DND-41 (cell line): ENCODE measurements around the gene MKI67.

Experiments used
- ATAC-seq: fragments of 200-7000 bp; cut with Tn5 transposase; 3 replicates; pipeline ENCODE4 v1.9.1; 2021; ENCODE audit warnings: low read depth; ENCODE audit not compliant: insufficient read depth
- DNase-seq: peaks from one replicate; pipeline ENCODE4 v3.0.0-alpha.2; 2020
- H2AFZ ChIP-seq: 2 replicates; pipeline ENCODE4 v1.6.0; 2012; ENCODE audit warnings: low read depth, low read length
- H3K27ac ChIP-seq: 2 replicates; pipeline ENCODE4 v1.5.1; 2012; ENCODE audit warnings: low read length, inconsistent platforms
- H3K27me3 ChIP-seq: fragments of 200-600 bp; sonication (generic); 2 replicates; pipeline ENCODE4 v1.6.0; 2012; ENCODE audit warnings: low read length, mild to moderate bottlenecking, inconsistent platforms; ENCODE audit not compliant: insufficient read depth, poor library complexity
- H3K36me3 ChIP-seq: 2 replicates; pipeline ENCODE4 v1.5.1; 2012; ENCODE audit warnings: low read length, inconsistent platforms; ENCODE audit not compliant: insufficient read depth
- H3K4me1 ChIP-seq: 2 replicates; pipeline ENCODE4 v1.5.1; 2012; ENCODE audit warnings: mild to moderate bottlenecking, low read length; ENCODE audit not compliant: insufficient read depth
- H3K4me2 ChIP-seq: 2 replicates; pipeline ENCODE4 v1.6.0; 2012; ENCODE audit warnings: mild to moderate bottlenecking, moderate library complexity, low read length, inconsistent platforms; ENCODE audit not compliant: insufficient read depth
- H3K4me3 ChIP-seq, 2 experiments: fragments of 200-600 bp in 1 of 2; shearing (Covaris generic) in 1 of 2; 2 replicates each; pipeline ENCODE4 v1.5.1; 2012 to 2016; ENCODE audit warnings: inconsistent platforms in 2 of 2, low read length in 2 of 2, mild to moderate bottlenecking in 2 of 2, low read depth in 1 of 2, moderate library complexity in 1 of 2
- H3K79me2 ChIP-seq: 2 replicates; pipeline ENCODE4 v1.6.0; 2012; ENCODE audit warnings: low read length, inconsistent platforms; ENCODE audit not compliant: insufficient read depth
- H3K9ac ChIP-seq: 2 replicates; pipeline ENCODE4 v1.6.0; 2012; ENCODE audit warnings: low read depth, mild to moderate bottlenecking, inconsistent platforms, low read length, moderate library complexity
- H3K9me3 ChIP-seq: 2 replicates; pipeline ENCODE4 v1.5.1; 2012; ENCODE audit warnings: low read length, moderate library complexity, mild to moderate bottlenecking, inconsistent platforms; ENCODE audit not compliant: insufficient read depth, severe bottlenecking
- H4K20me1 ChIP-seq: 2 replicates; pipeline ENCODE4 v1.6.0; 2012; ENCODE audit warnings: low read length; ENCODE audit not compliant: insufficient read depth
- EZH2 ChIP-seq: IDR thresholded peaks from 3 replicates; pipeline ENCODE4 v1.6.1; 2012; ENCODE audit warnings: borderline replicate concordance, low read depth, mild to moderate bottlenecking, moderate library complexity, low read length, inconsistent platforms; ENCODE audit not compliant: severe bottlenecking
- TF ChIP-seq, protein P1 (sequence below): IDR thresholded peaks from 2 replicates; pipeline ENCODE4 v1.5.1; 2012; ENCODE audit warnings: borderline replicate concordance, low read length, moderate library complexity, mild to moderate bottlenecking; ENCODE audit not compliant: poor library complexity, severe bottlenecking; ENCODE audit errors: extremely low read depth

MKI67 gene

DNA sequence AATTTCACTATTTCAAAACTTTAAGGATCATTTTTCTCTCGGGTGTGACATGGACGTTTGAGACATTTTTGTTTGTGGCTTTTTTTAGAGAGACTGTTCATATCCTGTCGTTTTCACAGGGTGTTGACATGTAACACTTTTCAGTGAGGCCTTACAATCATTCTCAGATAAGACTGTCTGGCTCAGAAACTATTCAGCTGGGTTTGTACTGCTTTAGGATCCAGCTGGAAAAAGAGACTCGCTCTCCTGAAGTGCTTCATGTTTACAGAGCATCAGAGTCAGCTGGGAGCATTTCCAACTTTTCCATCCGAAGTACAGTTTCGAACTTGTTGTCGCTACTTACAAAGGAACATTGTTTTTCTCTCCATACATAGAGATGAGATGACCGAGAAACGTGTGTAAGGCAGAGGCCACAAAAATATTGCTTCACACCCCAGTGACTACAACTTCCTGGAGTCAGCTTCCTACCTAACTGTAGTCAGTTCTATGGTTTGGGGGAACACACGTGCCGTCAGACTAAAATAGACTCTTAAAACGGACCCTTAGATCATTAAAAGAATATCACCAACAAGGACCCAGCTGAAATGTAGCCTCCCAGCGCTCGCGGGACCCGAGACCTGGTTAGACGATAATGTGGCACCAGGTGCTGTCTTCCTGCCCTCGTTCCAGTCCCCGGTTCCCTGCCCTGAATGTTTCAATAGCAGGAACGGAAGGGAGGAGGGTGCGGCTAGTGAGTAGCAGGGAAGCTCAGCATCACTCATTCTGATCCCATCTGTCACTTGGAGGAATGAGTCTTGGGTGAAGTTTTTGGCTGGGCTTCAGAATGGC lies 78.0 kb downstream of the MKI67 start:
- Histone ChIP-seq H3K79me2 (peaks cover 19% of the 10 kb centered on the region), H3K4me2 (peak overlapping the region; percentile 94), H3K27ac (peak overlapping the region; percentile 87), H3K36me3 (peaks cover 16% of the 10 kb centered on the region), H3K4me1 (peaks cover 44% of the 10 kb centered on the region), H3K4me3 (peak overlapping the region; percentile 44 to 76), H3K9me3 (no peaks in the 10 kb centered on the region), H2AFZ (peak overlapping the region; percentile 80), H4K20me1 (no peaks in the 10 kb centered on the region), H3K9ac (peak overlapping the region; percentile 68), H3K27me3 (no peaks in the 10 kb centered on the region)
- DNase-seq (peak; percentile 43), ATAC-seq (peak; percentile 44)
- TF ChIP-seq, protein P1, sequence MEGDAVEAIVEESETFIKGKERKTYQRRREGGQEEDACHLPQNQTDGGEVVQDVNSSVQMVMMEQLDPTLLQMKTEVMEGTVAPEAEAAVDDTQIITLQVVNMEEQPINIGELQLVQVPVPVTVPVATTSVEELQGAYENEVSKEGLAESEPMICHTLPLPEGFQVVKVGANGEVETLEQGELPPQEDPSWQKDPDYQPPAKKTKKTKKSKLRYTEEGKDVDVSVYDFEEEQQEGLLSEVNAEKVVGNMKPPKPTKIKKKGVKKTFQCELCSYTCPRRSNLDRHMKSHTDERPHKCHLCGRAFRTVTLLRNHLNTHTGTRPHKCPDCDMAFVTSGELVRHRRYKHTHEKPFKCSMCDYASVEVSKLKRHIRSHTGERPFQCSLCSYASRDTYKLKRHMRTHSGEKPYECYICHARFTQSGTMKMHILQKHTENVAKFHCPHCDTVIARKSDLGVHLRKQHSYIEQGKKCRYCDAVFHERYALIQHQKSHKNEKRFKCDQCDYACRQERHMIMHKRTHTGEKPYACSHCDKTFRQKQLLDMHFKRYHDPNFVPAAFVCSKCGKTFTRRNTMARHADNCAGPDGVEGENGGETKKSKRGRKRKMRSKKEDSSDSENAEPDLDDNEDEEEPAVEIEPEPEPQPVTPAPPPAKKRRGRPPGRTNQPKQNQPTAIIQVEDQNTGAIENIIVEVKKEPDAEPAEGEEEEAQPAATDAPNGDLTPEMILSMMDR = no peak
- no peak for TF ChIP-seq EZH2

DNA sequence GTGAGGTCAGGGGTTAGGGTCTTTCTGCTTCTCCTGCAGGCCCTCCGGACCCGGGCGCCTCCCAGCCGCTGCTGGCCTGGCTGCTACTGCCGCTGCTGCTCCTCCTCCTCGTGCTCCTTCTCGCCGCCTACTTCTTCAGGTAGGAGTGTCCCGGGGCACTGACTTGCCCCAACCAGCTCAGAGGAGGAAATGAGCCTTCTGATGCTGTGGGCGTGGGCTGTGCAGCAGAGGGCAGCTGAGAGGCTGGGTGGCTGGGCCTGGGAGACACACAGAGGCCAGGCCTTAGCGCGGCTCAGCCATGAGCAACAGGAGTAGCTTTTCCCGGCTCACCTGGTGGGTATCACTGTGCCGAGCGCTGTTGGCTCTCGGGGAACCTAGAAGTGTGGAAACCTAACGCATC lies 78.9 kb downstream of the MKI67 start:
- H3K9ac ChIP-seq = peak overlapping the region; percentile 68
- peaks cover 10% of the 10 kb centered on the region for H3K36me3 ChIP-seq
- no peaks in the 10 kb centered on the region for H3K9me3 ChIP-seq
- peaks cover 19% of the 10 kb centered on the region for H3K79me2 ChIP-seq
- no peaks in the 10 kb centered on the region for H3K27me3 ChIP-seq
- H2AFZ ChIP-seq = peak overlapping the region; percentile 80
- H4K20me1 ChIP-seq = no peaks in the 10 kb centered on the region
- peak; percentile 90 for DNase-seq
- peak overlapping the region; percentile 94 for H3K4me2 ChIP-seq
- peaks cover 44% of the 10 kb centered on the region for H3K4me1 ChIP-seq
- H3K27ac ChIP-seq = peak overlapping the region; percentile 87
- peak overlapping the region; percentile 44 to 76 for H3K4me3 ChIP-seq
- TF ChIP-seq, protein P1 = peak; percentile 35
- no peak for TF ChIP-seq EZH2
- ATAC-seq = peak; percentile 98

DNA sequence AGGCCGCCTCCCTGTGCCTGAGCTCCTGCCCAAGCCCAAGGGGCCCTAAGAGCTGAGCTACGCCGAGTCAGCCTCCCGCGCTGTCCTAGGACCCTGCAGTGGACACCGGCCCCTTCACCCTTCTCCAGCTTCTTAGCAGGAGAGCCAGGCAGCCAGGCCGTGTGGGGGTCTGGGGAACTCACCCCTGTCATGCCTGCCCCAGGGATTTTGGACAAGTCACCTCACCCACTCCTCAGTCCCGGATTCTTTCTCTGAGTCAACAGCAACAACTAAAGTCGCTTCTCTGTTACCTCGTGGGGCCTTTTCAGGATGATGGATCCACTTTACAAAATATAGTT lies 79.3 kb downstream of the MKI67 start:
- Histone ChIP-seq H3K9ac (peak overlapping the region; percentile 68), H3K4me3 (peak overlapping the region; percentile 44 to 76; a peak in 3 of 4 replicates), H3K36me3 (peaks cover 8% of the 10 kb centered on the region; the same call in 1 of the 2 replicates), H3K27ac (peak overlapping the region; percentile 87), H3K4me2 (peak overlapping the region; percentile 94), H4K20me1 (no peaks in the 10 kb centered on the region), H3K9me3 (no peaks in the 10 kb centered on the region), H2AFZ (peak overlapping the region; percentile 80), H3K79me2 (peaks cover 19% of the 10 kb centered on the region), H3K27me3 (no peaks in the 10 kb centered on the region), H3K4me1 (peaks cover 44% of the 10 kb centered on the region)
- ATAC-seq (no peak; the same call in none of the 3 replicates), DNase-seq (no peak)
- TF ChIP-seq EZH2 = no peak
- TF ChIP-seq, protein P1 = no peak
